ENCODE data around the gene VAMP5.

DNA sequence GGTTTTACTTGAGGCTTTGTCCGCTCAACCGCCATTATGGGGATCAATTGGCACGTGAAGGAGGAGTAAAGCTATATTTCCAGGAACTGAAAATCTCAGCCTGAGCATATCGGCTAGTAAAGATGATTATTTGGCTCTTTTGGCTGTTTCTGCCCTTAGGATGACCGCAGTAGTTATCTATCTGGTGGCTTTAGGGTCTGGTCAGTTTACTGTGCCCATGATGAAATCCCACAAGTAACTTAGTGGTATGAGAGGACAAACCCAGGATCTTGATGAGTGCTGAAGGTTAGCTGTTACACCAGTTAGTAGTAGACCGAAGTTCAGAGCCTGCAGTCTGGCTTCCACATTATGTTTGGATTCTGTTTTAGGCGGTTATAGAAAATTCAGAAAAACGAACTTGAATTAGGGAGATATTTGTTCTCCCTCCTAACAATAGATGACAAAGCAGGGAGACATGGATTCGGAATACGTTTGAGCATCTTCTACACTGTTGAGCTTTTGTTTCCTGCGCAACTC, 44.0 kb upstream of the VAMP5 start:
- TF ChIP-seq EZH2 (IDR thresholded peaks at IDR 0.05; ENCODE audit: low read length, unreplicated experiment) (no peak), CTCF (conservative IDR thresholded peaks at IDR 0.05; ENCODE audit: low read depth, low read length) (no peak)
